CD4-positive, alpha-beta T cell treated with Interleukin-4 for 4 hours (primary cell): ENCODE results near the gene CNN2.
A peak's percentile ranks its signal among the peaks of the same experiment; 100 is the strongest.

Source experiments
- DNase-seq: peaks from one replicate; pipeline ENCODE4 v3.0.0-alpha.2; 2020

The CNN2 gene

DNA sequence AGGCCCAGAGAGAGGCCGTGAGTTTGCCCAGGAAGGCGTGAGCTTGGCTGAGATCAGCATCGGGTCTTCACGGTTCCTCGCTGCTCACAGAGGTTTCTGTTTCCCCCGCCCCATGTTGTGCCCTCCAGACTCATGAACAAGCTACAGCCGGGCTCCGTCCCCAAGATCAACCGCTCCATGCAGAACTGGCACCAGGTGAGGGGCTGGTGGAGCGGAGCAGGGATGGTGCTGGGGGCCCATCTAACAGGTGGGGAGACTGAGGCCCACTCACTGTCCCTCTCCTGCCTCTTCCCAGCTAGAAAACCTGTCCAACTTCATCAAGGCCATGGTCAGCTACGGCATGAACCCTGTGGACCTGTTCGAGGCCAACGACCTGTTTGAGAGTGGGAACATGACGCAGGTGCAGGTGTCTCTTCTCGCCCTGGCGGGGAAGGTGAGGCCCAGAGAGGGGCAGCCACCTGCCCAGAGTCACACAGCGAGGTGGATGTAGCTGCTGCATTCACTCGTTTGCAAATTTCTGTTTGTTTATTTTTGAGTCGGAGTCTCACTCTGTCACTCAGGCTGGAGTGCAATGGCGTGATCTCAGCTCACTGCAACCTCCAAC lies 6.0 kb downstream of the CNN2 start:
- DNase-seq: no peak

DNA sequence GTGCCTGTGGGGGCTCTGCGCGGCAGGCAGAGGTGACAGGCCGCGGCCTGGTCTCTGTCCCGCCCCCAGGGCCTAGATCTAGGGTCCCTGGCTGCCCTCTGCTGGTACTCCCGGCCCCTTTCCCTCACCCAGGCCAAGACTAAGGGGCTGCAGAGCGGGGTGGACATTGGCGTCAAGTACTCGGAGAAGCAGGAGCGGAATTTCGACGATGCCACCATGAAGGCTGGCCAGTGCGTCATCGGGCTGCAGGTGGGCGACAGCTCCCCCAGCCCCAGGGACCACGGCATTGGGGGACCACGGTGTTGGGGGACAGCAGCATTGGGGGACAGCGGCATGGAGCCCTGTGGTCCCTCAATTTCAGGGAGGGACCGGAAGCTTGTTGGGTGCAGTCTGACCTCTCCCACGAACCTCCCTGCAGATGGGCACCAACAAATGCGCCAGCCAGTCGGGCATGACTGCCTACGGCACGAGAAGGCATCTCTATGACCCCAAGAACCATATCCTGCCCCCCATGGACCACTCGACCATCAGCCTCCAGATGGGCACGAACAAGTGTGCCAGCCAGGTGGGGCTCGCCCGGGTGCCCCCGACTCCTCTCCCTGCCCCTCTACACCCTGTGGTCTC lies 9.7 kb downstream of the CNN2 start:
- no peak for DNase-seq

DNA sequence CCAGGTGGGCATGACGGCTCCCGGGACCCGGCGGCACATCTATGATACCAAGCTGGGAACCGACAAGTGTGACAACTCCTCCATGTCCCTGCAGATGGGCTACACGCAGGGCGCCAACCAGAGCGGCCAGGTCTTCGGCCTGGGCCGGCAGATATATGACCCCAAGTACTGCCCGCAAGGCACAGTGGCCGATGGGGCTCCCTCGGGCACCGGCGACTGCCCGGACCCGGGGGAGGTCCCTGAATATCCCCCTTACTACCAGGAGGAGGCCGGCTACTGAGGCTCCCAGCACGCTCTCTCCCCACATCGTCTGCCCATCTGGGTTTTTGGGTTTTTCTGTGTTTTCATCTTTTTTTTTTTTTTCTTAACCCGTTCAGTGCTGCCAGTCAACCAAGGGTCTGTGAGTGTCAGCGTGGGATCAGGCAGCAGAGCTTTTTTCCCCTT lies 11.2 kb downstream of the CNN2 start:
- DNase-seq: no peak

DNA sequence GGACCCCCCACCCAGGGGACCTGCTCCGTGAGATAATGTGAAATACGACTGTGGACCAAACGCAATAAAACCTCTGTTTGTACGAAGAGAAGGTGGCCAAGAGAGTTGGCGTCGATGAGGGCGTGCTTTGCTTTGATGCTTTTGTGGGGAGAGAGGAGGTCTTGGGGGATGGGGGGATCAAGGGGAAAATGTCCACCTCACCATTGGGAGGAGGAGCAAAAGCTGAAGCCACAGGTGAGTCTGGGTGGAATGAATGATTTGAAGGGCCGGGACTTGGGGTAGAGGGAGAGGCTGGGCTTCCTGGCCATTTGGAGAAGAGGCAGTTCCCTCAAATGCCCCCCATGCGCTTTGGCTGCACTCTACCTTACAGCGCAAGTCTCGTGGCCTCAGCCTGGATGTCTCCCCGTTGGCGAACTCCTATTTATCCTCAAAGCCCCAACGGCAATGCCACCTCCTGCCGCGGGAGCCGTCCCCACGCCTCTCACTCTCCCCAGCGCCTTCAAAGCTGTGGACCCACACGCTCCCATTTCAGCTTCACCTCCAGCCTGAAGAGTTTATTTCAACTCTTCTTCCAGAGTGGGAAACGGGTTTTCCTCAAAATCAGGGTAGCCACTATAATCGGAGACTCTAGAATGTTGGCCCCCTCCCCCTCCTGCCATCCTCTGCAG lies 12.7 kb downstream of the CNN2 start:
- DNase-seq: no peak

DNA sequence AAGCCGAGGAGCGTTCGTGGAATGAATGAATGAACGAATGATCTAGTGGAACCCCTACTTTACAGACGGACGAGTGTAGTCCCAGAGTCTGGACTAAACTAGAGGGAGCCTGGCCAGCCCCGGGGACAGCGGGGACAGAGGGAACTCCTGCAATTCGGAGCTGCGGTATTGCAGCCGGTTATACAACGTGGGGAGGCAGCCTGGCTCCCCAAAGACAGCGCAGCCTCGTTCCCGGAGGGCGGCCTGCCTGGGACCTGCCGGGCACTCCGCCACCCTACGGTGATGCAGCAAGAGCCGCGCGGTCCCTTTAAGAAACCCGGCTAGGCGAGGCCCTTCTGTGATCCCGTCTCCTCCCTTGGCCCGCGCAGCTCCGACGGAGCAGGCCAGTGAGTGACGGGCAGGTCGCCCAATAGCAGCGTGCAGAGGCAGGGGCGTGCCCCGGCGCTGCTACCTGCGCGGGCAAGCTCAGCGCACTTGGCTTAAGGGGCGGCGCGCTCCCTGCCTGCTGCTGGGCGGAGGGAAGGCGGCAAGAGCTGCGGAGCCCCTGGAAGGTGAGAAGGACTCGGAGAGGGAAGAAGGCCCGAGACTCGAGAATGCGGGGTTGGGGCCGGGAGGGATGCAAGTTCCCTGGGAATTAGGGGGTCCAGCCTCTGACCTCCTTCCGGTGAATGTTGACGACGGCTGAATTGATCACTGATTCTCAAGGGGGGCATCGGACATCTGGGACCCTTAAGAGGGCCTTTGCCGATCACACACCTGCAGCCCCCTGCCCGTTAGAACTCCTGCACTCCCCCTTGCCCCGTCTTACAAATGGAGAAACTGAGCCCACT lies 13.5 kb downstream of the CNN2 start, which contains the start of gene ABCA7:
Gene ABCA7 (plus strand): TSS at position 462 of the 830 bp plus-strand sequence. CDS start 1,255 bp downstream, outside the sequence.
- peak; percentile 99 for DNase-seq

DNA sequence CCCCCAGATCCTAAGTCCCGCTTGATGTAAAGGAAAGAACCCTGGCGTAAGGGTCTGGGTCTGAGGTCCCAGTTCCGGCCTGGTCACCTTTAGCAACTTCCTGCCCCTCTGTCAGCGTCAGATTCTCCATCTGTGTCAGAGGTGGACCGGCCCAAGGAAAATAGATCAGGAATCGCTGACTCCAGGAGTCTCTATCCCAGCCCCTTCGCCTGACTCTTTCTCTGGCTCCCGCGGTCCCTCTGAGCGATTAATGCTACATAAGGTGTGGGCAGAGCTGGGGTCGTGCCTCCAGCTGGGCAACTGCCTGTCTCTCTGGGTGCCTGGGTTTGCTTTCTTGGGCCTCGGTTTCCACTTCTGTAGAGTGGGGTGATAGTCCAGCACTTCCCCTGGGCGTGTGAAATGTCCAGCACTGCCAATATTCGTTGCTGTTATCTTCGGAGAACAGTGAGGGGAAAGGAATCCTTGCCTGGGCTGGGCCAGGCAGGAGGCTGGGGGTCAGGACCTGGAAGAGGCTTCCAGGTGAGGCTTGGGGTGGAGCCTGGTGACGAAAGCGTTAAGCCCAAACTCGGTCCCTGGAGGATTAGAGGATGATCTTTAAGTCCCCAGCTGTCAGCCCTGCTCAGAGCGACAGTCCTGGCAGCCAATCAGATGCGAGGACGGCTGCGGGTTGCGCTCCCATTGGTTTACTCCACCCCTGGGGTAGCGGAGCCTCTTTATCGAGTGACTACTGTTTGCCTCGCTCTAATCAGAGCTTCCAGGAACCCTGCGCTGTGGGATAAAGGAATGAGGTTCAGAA lies 14.3 kb downstream of the CNN2 start:
- peak; percentile 97 for DNase-seq

DNA sequence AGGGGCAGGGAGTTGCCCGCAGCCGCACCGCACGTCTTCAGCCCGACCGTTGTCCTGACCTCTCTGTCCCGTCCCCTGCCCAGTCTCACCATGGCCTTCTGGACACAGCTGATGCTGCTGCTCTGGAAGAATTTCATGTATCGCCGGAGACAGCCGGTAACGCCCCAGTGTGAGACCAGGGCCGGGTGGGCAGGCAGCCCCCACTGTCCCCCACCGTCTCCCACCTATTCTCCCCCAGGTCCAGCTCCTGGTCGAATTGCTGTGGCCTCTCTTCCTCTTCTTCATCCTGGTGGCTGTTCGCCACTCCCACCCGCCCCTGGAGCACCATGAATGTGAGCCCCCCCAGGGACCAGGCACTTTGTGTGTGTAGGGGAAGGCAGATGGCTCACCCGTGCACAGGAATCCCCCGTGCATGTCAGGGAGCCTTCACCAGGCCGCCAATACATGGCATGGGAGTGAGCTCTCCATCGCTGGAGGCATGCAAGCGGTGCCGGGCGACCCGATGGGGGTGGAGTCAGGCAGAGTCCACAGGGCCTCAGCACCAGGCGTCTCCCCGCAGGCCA lies 14.9 kb downstream of the CNN2 start:
- DNase-seq: no peak

DNA sequence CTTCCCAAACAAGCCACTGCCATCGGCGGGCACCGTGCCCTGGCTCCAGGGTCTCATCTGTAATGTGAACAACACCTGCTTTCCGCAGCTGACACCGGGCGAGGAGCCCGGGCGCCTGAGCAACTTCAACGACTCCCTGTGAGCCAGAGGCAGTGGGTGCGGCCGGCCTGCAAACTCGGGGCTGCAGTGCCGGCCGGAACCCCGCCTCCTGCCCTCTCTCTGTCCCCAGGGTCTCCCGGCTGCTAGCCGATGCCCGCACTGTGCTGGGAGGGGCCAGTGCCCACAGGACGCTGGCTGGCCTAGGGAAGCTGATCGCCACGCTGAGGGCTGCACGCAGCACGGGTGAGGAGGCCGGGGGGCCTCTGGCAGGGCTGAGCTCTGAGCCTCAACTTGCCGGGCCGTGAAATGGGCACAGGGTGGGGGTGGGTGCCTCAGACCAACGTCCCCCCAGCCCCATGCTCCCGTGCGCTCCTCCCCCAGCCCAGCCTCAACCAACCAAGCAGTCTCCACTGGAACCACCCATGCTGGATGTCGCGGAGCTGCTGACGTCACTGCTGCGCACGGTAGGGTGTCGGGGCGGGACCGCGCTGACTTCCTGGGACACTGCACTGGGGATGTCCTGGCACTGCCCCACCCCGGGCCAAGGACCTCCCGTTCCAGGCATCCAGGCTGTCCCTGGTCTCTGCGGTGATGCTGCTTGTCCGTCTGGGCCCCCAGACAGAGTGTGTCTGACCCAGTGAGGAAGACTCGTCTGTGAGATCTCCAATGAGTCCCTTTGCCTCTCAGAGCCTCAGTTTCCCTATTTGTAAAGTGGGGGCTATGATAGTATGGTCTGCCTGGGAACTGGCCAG lies 15.7 kb downstream of the CNN2 start:
- no peak for DNase-seq

DNA sequence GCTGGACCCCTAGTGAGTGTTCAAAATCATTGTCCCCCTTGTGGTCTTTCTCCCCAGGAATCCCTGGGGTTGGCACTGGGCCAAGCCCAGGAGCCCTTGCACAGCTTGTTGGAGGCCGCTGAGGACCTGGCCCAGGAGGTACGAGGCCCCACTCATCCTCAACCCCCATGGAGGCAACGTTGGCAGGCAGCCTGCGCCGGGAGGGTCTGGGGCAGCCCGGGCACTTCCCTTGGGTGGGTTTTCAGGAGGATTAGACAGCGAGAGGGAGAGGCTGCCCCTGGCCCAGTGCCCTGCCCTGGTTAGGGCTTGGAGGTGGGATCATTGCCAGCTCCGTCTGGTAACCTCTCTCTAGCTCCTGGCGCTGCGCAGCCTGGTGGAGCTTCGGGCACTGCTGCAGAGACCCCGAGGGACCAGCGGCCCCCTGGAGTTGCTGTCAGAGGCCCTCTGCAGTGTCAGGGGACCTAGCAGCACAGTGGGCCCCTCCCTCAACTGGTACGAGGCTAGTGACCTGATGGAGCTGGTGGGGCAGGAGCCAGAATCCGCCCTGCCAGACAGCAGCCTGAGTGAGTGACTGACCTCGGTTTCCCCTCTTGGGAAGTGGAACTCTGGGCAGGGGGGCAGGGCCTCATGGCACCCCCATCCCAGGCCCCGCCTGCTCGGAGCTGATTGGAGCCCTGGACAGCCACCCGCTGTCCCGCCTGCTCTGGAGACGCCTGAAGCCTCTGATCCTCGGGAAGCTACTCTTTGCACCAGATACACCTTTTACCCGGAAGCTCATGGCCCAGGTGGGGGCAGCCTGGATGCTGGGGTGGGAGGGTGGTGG lies 16.5 kb downstream of the CNN2 start:
- no peak for DNase-seq

DNA sequence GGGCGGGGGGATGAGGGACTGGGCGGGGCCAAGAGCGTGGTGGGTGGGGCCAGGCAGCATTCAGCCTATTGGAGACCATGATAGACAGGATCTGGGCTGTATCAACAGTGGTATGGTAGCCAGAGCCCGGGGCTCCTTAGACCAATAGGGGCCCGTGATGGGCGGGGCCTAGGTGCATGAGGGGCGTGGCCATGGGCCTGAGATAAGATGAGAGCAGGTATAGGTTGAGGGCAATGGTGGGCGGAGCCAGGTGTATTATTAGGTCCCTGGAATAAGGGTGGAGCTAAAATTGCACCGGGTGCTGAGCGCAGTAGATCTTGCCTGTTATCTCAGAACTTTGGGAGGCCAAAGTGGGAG lies 18.8 kb downstream of the CNN2 start:
- peak; percentile 53 for DNase-seq

DNA sequence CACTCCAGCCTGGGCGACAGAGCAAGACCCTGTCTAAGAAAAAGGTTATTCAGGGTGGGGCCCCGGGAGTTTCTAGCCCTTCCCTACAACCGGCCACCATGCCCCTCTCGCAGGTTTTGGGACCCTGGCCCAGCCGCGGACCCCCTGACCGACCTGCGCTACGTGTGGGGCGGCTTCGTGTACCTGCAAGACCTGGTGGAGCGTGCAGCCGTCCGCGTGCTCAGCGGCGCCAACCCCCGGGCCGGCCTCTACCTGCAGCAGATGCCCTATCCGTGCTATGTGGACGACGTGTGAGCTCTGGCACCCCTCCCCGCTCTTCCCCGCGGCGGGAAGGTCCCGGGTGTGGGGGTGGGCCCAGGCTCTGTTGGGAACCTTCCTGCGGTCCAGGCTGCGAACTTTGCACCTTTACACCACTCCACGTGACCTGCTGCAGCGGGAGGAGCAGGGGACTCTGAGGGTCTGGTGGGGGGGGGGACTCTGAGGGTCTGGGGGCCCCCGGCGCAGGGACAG lies 19.8 kb downstream of the CNN2 start:
- no peak for DNase-seq

DNA sequence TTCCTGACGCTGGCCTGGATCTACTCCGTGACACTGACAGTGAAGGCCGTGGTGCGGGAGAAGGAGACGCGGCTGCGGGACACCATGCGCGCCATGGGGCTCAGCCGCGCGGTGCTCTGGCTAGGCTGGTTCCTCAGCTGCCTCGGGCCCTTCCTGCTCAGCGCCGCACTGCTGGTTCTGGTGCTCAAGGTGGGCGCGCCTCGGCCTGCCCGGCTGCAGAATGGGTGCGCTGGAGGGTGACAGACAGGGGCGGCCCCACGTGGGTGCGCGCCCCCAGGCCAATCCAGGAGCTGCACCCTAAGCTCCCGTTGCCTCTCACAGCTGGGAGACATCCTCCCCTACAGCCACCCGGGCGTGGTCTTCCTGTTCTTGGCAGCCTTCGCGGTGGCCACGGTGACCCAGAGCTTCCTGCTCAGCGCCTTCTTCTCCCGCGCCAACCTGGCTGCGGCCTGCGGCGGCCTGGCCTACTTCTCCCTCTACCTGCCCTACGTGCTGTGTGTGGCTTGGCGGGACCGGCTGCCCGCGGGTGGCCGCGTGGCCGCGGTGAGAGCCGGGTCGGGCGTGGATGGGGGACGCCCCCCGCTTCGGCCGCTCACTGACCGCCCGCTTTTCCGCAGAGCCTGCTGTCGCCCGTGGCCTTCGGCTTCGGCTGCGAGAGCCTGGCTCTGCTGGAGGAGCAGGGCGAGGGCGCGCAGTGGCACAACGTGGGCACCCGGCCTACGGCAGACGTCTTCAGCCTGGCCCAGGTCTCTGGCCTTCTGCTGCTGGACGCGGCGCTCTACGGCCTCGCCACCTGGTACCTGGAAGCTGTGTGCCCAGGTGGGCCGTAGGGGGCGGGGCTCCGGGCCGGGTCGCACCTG lies 20.7 kb downstream of the CNN2 start:
- no peak for DNase-seq

DNA sequence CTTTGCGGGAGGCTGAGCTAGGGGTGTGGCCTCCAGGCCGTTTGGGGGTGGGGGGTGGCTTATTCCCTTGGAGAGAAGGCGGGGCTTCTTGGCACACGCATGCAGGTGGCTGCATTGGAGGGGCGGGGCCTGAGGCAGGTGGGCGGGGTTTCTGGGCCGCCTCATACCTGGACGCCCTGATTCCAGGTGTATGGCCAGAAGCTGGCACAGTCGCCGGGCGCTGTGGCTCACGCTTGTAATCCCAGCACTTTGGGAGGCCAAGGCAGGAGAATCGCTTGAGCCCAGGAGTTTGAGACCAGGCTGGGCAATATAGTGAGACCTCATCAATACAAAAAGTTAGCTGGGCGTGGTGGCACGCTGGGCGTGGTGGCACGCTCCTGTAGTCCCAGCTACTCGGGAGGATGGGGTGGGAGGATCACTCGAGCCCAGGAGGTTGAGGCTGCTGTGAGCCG lies 21.3 kb downstream of the CNN2 start:
- no peak for DNase-seq

DNA sequence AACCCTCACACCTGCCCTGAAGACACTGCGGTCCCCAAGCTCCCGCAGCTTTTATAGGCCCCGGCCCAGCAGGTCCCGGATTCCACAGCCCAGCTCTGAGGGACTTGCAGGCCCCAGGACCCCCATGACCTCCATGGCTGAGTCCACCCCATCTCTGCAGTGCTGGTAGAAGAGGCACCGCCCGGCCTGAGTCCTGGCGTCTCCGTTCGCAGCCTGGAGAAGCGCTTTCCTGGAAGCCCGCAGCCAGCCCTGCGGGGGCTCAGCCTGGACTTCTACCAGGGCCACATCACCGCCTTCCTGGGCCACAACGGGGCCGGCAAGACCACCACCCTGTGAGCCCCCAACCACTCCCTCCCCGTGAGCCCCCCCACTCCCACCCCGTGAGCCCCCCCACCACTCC lies 22.7 kb downstream of the CNN2 start:
- no peak for DNase-seq

DNA sequence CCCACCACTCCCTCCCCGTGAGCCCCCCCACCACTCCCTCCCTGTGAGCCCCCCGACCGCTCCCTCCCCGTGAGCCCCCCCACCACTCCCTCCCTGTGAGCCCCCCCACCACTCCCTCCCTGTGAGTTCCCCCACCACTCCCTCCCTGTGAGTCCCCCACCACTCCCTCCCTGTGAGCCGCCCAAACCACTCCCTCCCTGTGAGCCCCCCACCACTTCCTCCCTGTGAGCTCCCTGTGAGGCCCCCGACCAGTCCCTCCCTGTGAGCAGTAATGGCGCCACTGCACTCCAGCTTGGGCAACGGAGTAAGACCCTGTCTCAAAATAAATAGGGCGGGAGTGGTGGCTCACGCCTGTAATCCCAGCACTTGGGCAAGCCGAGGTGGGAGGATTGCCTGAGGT lies 23.4 kb downstream of the CNN2 start:
- no peak for DNase-seq

DNA sequence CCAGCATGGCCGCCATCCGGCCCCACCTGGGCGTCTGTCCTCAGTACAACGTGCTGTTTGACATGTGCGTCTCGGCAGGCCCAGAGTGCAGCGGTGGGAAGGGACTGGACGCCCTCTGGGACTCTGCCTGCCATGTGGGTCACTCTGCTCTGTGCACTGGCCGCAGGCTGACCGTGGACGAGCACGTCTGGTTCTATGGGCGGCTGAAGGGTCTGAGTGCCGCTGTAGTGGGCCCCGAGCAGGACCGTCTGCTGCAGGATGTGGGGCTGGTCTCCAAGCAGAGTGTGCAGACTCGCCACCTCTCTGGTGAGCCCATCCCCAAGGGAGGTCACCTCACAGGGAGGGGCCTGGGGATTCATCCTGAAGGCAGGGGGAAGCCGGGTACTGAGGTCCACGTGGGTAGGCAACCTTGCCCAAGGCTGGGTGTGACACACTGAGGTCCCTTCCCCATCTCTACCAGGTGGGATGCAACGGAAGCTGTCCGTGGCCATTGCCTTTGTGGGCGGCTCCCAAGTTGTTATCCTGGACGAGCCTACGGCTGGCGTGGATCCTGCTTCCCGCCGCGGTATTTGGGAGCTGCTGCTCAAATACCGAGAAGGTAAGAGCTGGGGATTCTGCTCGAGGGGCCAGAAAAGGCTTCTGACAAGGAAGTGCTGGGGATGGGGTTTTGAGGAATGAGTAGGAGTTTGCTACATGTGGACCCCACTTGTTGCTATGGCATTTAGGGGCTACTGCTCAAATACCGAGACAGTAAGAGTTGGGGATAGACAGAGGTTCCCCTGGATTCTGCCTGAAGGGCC lies 24.8 kb downstream of the CNN2 start:
- DNase-seq: no peak

DNA sequence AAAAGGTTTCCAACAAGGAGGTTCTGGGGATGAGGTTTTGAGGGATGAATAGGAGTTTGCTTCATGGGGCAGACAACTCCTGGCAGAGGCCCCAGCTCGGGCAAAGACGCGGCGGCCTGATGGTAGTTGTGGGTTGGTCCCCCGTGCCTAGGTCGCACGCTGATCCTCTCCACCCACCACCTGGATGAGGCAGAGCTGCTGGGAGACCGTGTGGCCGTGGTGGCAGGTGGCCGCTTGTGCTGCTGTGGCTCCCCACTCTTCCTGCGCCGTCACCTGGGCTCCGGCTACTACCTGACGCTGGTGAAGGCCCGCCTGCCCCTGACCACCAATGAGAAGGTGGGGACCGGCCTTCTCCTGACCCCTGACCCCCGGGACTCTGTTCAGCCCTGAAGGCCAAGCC lies 25.4 kb downstream of the CNN2 start:
- DNase-seq: no peak

DNA sequence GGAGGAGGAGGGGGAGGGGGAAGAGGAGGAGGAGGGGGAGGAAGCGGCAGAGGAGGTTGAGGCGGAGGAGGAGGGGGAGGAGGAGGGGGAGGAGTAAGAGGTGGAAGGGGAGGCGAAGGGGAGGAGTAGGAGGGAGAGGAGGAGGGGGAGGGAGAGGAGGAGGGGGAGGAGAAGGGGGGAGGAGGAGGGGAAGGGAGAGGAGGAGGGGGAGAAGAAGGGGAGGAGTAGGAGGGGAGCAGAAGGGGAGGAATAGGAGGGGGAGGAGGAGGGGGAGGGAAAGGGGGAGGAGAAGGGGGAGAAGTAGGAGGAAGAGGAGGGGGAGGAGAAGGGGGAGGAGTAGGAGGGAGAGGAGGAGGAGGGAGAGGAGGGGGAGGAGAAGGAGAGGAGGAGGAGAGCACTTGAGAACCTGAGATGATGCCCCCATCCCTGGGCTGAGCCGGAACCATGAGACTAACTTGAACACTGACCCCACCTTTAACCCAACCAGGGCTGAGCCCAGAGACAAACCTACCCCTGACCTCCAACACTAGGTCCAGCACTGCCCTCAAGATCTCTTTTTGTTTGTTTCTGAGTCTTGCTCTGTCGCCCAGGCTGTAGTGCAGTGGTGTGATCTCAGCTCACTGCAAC lies 26.1 kb downstream of the CNN2 start:
- no peak for DNase-seq
